ENCODE data around the gene TGFBR3L. TPM values are rescaled to one million over a fixed set of nuclear protein-coding genes. Genes with fewer than 3 reads are reported as not detected.
"Not testable (repeated sequence)": the region's sequence is repeated elsewhere in the genome, so short reads cannot be mapped to it uniquely, and the experiment has no call there.

The TGFBR3L gene
- polyA plus RNA-seq, 1 donor, result 0.42 TPM

- DNase-seq, result no peak
Measured at GRCh38 chr19:7879111-7879807, 35.4 kb upstream of the TGFBR3L start.

DNA sequence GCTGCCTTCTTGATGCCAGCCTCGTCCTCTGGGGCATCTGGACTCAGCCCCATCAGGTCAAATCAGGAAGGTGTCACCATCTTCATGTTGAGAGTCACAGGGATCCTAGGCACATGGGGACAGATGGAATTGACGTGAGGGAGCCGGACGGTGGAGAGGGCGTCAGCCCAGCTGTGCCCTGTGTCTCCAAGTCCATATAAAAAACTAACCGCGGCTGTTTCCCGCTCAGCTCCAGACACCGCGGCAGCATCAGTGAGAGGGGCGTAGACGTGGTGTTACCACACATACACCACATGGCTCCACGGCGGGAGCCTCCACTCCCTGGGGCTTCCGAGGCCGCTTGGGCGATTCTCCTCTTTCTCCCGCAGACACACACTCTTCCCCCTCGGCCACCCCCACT, 34.8 kb upstream of the TGFBR3L start:
- no peak for DNase-seq

GRCh38 chr19:7881910-7882309, 32.7 kb upstream of the TGFBR3L start:
- DNase-seq, result no peak

DNA sequence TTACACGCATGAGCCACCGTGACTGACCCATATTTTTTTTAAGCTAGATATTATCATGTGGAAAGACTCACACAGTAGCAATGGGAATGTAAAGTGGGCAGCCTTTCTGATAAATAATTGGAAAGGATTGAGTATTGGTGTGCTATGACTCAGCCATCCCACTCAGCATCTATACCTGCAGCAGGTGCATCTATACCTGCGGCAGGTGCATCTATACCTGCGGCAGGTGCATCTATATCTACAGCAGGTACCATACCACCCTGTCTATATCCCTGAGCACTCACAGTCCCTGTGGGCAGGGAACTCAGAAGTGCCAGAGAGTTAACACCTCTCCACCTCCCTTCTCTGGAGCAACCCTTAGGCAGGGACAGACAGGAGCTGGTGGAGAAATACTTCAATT, 31.5 kb upstream of the TGFBR3L start:
- no peak for DNase-seq

DNA sequence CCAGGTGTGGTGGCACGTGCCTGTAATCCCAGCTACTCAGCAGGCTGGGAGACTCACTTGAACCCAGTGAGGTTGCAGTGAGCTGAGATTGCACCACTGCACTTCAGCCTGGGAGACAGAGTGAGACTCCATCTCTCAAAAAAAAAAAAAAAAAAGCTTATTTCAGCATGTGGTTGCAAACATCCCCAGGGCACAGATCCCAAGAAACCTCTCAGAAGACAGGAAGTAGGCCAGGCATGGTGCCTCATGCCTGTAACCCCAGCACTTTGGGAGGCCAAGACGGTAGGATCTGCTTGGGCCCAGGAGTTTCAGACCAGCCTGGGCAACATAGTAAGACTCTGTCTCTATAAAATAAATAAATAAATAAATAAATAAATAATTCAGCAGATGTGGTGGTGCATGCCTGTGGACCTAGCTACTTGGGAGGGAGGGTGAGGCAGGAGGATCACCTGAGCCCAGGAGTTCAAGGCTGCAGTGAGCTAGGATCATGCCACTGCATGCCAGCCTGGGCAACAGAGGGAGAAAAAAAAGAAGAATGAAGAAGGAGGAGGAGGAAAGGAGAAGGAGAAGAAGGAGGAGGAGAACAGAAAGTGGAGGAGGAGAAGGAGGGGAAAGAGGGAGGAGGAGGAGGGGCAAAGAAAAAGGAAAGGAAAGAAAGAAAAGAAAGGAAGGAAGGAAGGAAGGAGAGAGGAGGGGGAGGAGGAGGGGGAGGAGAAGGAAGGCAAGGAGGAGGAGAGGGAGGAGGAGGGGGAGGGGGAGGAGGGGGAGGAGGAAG, 30.6 kb upstream of the TGFBR3L start:
- DNase-seq, result no peak

GRCh38 chr19:7885818-7886217, 28.8 kb upstream of the TGFBR3L start:
- DNase-seq, result no peak

GRCh38 chr19:7887408-7888144, 27.1 kb upstream of the TGFBR3L start:
- DNase-seq, result no peak

GRCh38 chr19:7888145-7888825, 26.3 kb upstream of the TGFBR3L start, which contains the start of gene LRRC8E:
Gene LRRC8E (plus strand): TSS chr19:7888510. CDS start chr19:7895604, 7,094 bp downstream.
- no peak for DNase-seq

GRCh38 chr19:7888826-7889217, 25.8 kb upstream of the TGFBR3L start:
- no peak for DNase-seq

GRCh38 chr19:7893362-7894101, 21.1 kb upstream of the TGFBR3L start:
- DNase-seq, result not testable (repeated sequence)

DNA sequence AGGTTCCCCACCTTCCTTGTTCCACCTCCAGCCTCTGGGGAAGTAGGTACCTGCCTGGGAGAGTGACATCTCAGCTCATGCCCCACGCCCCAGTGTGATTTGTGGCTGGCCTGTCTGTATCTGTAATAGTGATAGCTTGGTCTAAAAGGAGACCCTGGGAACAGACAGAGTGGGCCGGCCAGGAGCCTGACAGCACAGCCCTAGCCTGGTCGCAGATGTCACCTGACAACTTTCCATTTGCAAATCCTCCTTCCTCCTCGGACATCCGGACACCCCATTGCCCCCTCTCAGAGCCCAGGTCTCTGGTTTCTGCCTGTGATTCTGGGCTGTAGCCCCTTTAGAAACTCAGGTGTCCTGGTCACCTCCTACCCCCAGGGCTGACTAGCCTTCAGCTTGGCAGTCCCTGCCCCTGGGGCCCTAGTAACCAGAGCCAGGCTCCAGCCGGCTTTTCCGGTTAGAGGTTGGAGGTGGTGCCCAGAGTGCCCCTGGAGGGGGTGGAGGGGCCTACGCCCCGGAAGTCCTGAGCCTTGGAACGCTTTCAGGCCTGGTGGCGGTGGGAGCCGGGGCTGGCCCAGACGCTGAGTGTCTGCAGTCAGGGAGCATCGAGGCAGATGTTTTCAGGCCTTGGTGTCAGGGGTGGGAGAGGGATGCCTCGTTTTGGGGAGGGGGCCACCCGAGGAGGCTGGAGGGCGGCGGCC, 19.9 kb upstream of the TGFBR3L start:
- no peak for DNase-seq

GRCh38 chr19:7895565-7895964, 19.1 kb upstream of the TGFBR3L start:
- no peak for DNase-seq

DNA sequence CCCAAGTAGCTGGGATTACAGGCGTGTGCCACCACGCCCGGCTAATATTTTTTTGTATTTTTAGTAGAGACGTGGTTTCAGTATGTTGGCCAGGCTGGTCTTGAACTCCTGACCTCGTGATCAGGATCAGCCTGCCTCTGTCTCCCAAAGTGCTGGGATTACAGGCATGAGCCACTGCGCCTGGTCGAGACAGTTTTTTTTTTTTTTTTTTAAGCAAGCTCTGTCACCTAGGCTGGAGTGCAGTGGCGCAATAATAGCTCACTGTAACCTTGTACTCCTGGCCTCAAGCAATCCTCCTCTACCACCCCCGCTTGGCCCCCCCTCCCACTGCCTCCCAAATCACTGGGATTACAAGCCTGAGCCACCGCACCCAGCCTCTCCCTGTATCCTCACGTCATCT, 17.3 kb upstream of the TGFBR3L start:
- no peak for DNase-seq

- DNase-seq, result no peak
Measured at GRCh38 chr19:7898967-7899366, 15.7 kb upstream of the TGFBR3L start.

GRCh38 chr19:7899751-7900378, 14.8 kb upstream of the TGFBR3L start:
- DNase-seq, result no peak

GRCh38 chr19:7900401-7900870, 14.2 kb upstream of the TGFBR3L start:
- DNase-seq, result no peak

GRCh38 chr19:7900931-7901330, 13.7 kb upstream of the TGFBR3L start:
- no peak for DNase-seq

GRCh38 chr19:7901337-7901736, 13.3 kb upstream of the TGFBR3L start:
- no peak for DNase-seq

- DNase-seq, result no peak
Measured at GRCh38 chr19:7902796-7903243, 11.8 kb upstream of the TGFBR3L start.

All from left kidney (tissue), 2 donors.